ENCODE data around the gene ANKRD44.

ANKRD44 gene

GRCh38 chr2:197088694-197089093 is 221.9 kb downstream of the ANKRD44 start:
- Histone ChIP-seq H3K4me1 (ENCODE audit: control insufficient read depth, insufficient read depth, low read length) (no peaks in the 10 kb centered on the region; the same call in 1 of the 2 replicates), H3K9me3 (ENCODE audit: control insufficient read depth, insufficient read depth, low read length) (no peaks in the 10 kb centered on the region)

DNA sequence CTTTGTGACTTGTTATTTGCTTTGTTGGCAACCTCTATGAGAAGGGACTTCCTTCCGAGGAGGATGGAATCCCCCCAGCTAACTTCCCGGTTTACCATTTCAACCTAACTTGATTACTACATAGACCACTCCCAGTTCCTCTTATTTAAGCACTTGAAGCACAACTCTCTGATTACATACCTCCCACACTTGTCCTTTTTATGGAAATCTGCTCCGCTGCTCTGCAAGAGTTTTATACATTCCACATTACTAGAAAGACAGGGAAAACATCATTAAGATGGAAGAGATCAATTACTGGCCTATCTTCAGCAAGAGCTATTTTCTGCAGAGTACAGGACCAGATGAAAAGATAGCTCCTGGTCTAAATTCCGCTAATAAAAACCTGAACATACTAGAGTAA is 224.1 kb downstream of the ANKRD44 start:
- Histone ChIP-seq H3K9ac (ENCODE audit: low read depth, low read length) (no peak overlapping the region), H3K27ac (ENCODE audit: low read depth, low read length) (no peak overlapping the region), H3K4me1 (ENCODE audit: control insufficient read depth, insufficient read depth, low read length) (no peaks in the 10 kb centered on the region; the same call in 1 of the 2 replicates), H3K4me3 (ENCODE audit: low read depth, low read length) (no peak overlapping the region), H3K27me3 (ENCODE audit: control insufficient read depth, insufficient read depth, low read length) (no peaks in the 10 kb centered on the region), H3K36me3 (ENCODE audit: control insufficient read depth, insufficient read depth, low read length) (no peaks in the 10 kb centered on the region), H3K9me3 (ENCODE audit: control insufficient read depth, insufficient read depth, low read length) (no peaks in the 10 kb centered on the region)

More at GRCh38 chr2:197088694-197089093, 221.9 kb downstream of the ANKRD44 start:
- Histone ChIP-seq H3K4me3 (ENCODE audit: low read depth, low read length) (no peak overlapping the region), H3K27ac (ENCODE audit: low read depth, low read length) (no peak overlapping the region), H3K36me3 (ENCODE audit: control insufficient read depth, insufficient read depth, low read length) (no peaks in the 10 kb centered on the region), H3K27me3 (ENCODE audit: control insufficient read depth, insufficient read depth, low read length) (no peaks in the 10 kb centered on the region), H3K9ac (ENCODE audit: low read depth, low read length) (no peak overlapping the region)

DNA sequence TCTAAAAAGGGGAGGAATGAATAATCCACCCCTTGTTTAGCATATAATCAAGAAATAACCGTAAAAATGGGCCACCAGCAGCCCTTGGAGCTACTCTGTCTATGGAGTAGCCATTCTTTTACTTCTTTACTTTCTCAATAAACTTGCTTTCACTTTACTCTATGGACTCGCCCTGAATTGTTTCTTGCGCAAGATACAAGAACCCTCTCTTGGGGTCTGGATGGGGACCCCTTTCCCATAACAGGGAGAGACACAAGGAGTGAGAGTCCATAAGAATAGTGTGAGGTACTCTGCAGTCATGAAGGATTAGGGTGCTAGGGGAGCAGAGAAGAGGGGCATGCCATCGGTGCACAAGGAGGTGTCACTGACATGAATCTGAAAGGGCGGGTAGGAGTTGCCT is 224.9 kb downstream of the ANKRD44 start:
- Histone ChIP-seq H3K27ac (ENCODE audit: low read depth, low read length) (no peak overlapping the region), H3K27me3 (ENCODE audit: control insufficient read depth, insufficient read depth, low read length) (no peaks in the 10 kb centered on the region), H3K9me3 (ENCODE audit: control insufficient read depth, insufficient read depth, low read length) (no peaks in the 10 kb centered on the region), H3K4me1 (ENCODE audit: control insufficient read depth, insufficient read depth, low read length) (peaks cover 2% of the 10 kb centered on the region; the same call in 1 of the 2 replicates), H3K4me3 (ENCODE audit: low read depth, low read length) (no peak overlapping the region), H3K9ac (ENCODE audit: low read depth, low read length) (no peak overlapping the region), H3K36me3 (ENCODE audit: control insufficient read depth, insufficient read depth, low read length) (no peaks in the 10 kb centered on the region)

DNA sequence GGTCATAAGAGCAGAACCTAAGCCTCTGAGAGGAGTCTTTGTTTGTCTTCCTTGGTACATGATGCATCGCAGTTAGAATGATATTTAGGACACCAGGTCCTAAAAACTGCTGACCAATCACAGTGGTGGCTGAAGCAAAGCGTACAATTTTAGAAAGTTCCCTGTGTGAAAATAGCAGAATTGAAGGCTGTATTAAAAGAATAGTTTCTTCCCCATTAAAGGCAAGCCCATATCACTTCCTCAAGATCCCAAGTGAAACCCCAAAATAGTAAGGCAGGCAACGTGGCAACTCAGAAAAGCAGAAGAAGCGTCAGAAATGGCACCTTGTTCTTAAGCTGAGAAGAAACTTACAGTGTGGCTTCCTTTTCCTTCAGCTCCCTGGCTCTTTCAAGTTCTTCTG is 229.3 kb downstream of the ANKRD44 start:
- Histone ChIP-seq H3K9ac (ENCODE audit: low read depth, low read length) (no peak overlapping the region), H3K4me1 (ENCODE audit: control insufficient read depth, insufficient read depth, low read length) (peaks cover 12% of the 10 kb centered on the region; the same call in 1 of the 2 replicates), H3K4me3 (ENCODE audit: low read depth, low read length) (no peak overlapping the region), H3K9me3 (ENCODE audit: control insufficient read depth, insufficient read depth, low read length) (no peaks in the 10 kb centered on the region), H3K27me3 (ENCODE audit: control insufficient read depth, insufficient read depth, low read length) (no peaks in the 10 kb centered on the region), H3K36me3 (ENCODE audit: control insufficient read depth, insufficient read depth, low read length) (no peaks in the 10 kb centered on the region), H3K27ac (ENCODE audit: low read depth, low read length) (no peak overlapping the region)

- H3K27me3 ChIP-seq (ENCODE audit: control insufficient read depth, insufficient read depth, low read length) = no peaks in the 10 kb centered on the region
- H3K9me3 ChIP-seq (ENCODE audit: control insufficient read depth, insufficient read depth, low read length) = no peaks in the 10 kb centered on the region
These were observed 229.9 kb downstream of the ANKRD44 start for GRCh38 chr2:197080578-197081216.

GRCh38 chr2:197079832-197080555 is 230.6 kb downstream of the ANKRD44 start:
- H3K9me3 ChIP-seq (ENCODE audit: control insufficient read depth, insufficient read depth, low read length) = no peaks in the 10 kb centered on the region
- H3K36me3 ChIP-seq (ENCODE audit: control insufficient read depth, insufficient read depth, low read length) = no peaks in the 10 kb centered on the region

More at GRCh38 chr2:197080578-197081216, 229.9 kb downstream of the ANKRD44 start:
- Histone ChIP-seq H3K4me1 (ENCODE audit: control insufficient read depth, insufficient read depth, low read length) (peaks cover 12% of the 10 kb centered on the region; the same call in 1 of the 2 replicates), H3K9ac (ENCODE audit: low read depth, low read length) (no peak overlapping the region), H3K36me3 (ENCODE audit: control insufficient read depth, insufficient read depth, low read length) (no peaks in the 10 kb centered on the region), H3K4me3 (ENCODE audit: low read depth, low read length) (no peak overlapping the region), H3K27ac (ENCODE audit: low read depth, low read length) (no peak overlapping the region)

DNA sequence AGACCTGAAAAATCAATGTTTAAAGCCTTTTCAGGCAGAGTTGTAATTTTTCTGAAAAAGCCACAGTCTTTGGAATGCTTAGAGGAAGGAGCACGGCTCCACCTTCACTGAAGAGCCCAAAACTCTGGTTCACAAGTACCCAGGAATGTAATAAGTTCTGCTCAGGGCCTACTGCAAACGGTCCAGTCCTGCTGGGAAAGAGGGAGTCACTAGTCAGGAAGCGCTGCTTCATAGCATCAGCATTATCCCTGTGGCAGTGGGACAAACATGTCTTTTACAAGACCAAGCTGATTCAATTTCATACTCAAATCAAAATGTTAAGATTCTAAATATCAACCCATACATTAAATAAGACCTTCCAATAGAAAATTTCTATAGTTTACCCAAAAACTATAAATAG is 231.2 kb downstream of the ANKRD44 start:
- H3K9ac ChIP-seq (ENCODE audit: low read depth, low read length) = no peak overlapping the region
- no peak overlapping the region for H3K27ac ChIP-seq (ENCODE audit: low read depth, low read length)
- no peaks in the 10 kb centered on the region for H3K9me3 ChIP-seq (ENCODE audit: control insufficient read depth, insufficient read depth, low read length)
- H3K27me3 ChIP-seq (ENCODE audit: control insufficient read depth, insufficient read depth, low read length) = no peaks in the 10 kb centered on the region
- H3K4me1 ChIP-seq (ENCODE audit: control insufficient read depth, insufficient read depth, low read length) = peaks cover 12% of the 10 kb centered on the region; the same call in 1 of the 2 replicates
- H3K36me3 ChIP-seq (ENCODE audit: control insufficient read depth, insufficient read depth, low read length) = no peaks in the 10 kb centered on the region
- no peak overlapping the region for H3K4me3 ChIP-seq (ENCODE audit: low read depth, low read length)

More at GRCh38 chr2:197079832-197080555, 230.6 kb downstream of the ANKRD44 start:
- H3K27me3 ChIP-seq (ENCODE audit: control insufficient read depth, insufficient read depth, low read length) = no peaks in the 10 kb centered on the region
- no peak overlapping the region for H3K27ac ChIP-seq (ENCODE audit: low read depth, low read length)
- no peak overlapping the region for H3K4me3 ChIP-seq (ENCODE audit: low read depth, low read length)
- no peak overlapping the region for H3K9ac ChIP-seq (ENCODE audit: low read depth, low read length)
- peaks cover 12% of the 10 kb centered on the region; the same call in 1 of the 2 replicates for H3K4me1 ChIP-seq (ENCODE audit: control insufficient read depth, insufficient read depth, low read length)

- Histone ChIP-seq H3K27ac (ENCODE audit: low read depth, low read length) (no peak overlapping the region), H3K9ac (ENCODE audit: low read depth, low read length) (no peak overlapping the region), H3K4me1 (ENCODE audit: control insufficient read depth, insufficient read depth, low read length) (peaks cover 12% of the 10 kb centered on the region; the same call in 1 of the 2 replicates), H3K36me3 (ENCODE audit: control insufficient read depth, insufficient read depth, low read length) (no peaks in the 10 kb centered on the region), H3K27me3 (ENCODE audit: control insufficient read depth, insufficient read depth, low read length) (no peaks in the 10 kb centered on the region), H3K9me3 (ENCODE audit: control insufficient read depth, insufficient read depth, low read length) (no peaks in the 10 kb centered on the region), H3K4me3 (ENCODE audit: low read depth, low read length) (no peak overlapping the region)
These were observed 232.0 kb downstream of the ANKRD44 start for GRCh38 chr2:197078535-197078934.

DNA sequence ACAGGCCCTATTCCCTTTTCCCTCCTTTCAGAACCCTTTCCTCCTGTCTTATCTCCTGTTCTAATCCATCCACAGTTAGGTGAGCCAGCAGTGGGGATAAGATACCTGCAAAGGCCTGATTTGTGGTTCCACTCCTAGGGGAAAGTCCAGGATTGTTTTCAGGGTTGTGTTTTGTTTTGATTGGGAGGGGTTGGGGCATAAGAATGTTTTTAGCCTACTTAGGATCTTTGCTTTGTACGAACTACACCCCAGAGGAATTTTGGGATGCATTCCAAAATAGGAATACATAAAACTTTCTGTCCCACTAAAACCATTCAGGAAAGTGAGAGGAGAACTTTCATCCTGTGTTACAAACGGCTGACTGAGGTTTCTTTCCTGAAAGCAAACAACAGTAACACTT is 233.2 kb downstream of the ANKRD44 start:
- H3K9ac ChIP-seq (ENCODE audit: low read depth, low read length) = no peak overlapping the region
- H3K9me3 ChIP-seq (ENCODE audit: control insufficient read depth, insufficient read depth, low read length) = no peaks in the 10 kb centered on the region
- peaks cover 12% of the 10 kb centered on the region; the same call in 1 of the 2 replicates for H3K4me1 ChIP-seq (ENCODE audit: control insufficient read depth, insufficient read depth, low read length)
- no peaks in the 10 kb centered on the region for H3K36me3 ChIP-seq (ENCODE audit: control insufficient read depth, insufficient read depth, low read length)
- H3K4me3 ChIP-seq (ENCODE audit: low read depth, low read length) = no peak overlapping the region
- H3K27me3 ChIP-seq (ENCODE audit: control insufficient read depth, insufficient read depth, low read length) = no peaks in the 10 kb centered on the region
- no peak overlapping the region for H3K27ac ChIP-seq (ENCODE audit: low read depth, low read length)

DNA sequence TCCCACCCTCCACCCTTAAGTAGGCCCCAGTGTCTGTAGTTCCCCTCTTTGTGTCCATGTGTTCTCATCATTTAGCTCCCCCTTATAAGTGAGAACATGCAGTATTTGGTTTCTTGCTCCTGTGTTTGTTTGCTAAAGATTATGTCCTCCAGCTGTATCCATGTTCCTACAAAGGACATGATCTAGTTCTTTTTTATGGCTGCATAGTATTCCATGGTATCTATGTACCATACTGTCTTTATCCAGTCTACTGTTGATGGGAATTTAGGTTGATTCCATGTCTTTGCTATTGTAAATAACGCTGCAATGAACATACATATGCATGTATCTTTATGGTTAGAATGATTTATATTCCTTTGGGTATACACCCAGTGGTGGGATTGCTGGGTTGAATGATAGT is 233.9 kb downstream of the ANKRD44 start:
- Histone ChIP-seq H3K4me3 (ENCODE audit: low read depth, low read length) (no peak overlapping the region), H3K27me3 (ENCODE audit: control insufficient read depth, insufficient read depth, low read length) (no peaks in the 10 kb centered on the region), H3K4me1 (ENCODE audit: control insufficient read depth, insufficient read depth, low read length) (peaks cover 12% of the 10 kb centered on the region; the same call in 1 of the 2 replicates), H3K36me3 (ENCODE audit: control insufficient read depth, insufficient read depth, low read length) (no peaks in the 10 kb centered on the region), H3K9me3 (ENCODE audit: control insufficient read depth, insufficient read depth, low read length) (no peaks in the 10 kb centered on the region), H3K9ac (ENCODE audit: low read depth, low read length) (no peak overlapping the region), H3K27ac (ENCODE audit: low read depth, low read length) (no peak overlapping the region)

DNA sequence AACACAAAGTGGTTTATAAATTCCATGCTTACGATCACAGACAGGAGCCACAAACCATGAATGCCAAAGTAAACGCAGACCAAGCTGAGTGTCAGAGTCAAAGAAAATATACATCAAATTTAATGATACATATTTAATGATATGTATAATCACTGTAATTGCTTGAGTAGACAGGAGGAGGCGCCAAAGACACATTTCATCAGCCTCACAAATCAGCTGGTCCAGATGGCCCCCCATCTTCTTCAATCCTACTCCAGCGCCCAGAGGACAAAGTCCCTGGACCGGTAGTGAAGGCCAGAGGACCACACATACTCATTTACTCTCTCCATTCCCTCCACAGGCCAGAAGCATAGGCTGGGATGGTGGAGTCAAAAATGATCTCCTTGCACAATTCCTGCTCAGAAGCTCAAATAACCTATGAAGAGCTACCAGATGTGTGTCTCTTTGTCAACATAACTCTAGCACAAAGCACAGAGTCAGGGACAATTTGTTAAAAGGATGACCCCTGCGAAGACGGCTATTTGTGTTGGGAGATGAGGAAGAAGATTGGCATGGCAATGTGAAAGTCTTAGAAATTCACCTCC is 234.7 kb downstream of the ANKRD44 start:
- Histone ChIP-seq H3K9ac (ENCODE audit: low read depth, low read length) (no peak overlapping the region), H3K27ac (ENCODE audit: low read depth, low read length) (no peak overlapping the region), H3K27me3 (ENCODE audit: control insufficient read depth, insufficient read depth, low read length) (no peaks in the 10 kb centered on the region), H3K36me3 (ENCODE audit: control insufficient read depth, insufficient read depth, low read length) (no peaks in the 10 kb centered on the region), H3K4me3 (ENCODE audit: low read depth, low read length) (no peak overlapping the region), H3K4me1 (ENCODE audit: control insufficient read depth, insufficient read depth, low read length) (peaks cover 12% of the 10 kb centered on the region; the same call in 1 of the 2 replicates), H3K9me3 (ENCODE audit: control insufficient read depth, insufficient read depth, low read length) (no peaks in the 10 kb centered on the region)
